ENCODE results near the gene SLC46A2.

Gene SLC46A2

DNA sequence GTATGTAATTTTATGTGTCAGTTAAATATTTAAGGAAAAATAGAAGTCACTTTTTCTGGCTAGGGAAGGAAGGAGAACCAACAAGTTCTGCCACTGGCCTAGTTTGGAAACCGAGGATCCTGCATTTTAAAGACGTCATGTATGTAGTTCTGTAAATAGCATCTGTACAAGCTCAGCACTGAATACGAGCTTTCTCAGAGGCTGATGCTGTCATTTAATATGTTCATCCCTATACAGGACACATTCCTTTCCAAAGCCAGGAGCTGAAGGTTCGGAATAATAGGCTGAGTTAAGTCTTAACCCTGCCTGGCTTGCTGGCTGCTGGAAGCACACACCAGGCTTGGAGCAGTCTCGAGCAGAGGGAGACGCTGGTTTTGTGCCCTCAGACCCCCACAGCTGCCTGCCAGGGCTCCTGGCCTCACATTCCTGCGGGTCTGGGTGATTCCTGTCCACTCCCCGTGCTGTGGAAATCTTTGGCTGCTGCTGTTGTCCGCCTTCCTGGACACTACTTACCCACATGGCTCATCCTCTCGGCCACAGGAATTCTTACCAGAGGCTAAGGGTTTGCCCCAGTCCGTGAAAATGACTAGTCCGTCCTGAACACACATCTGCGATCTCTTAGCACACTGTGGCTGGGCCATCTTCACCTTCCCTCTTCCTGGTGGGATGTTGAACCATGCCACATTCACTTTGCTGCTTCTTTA, 36.6 kb downstream of the SLC46A2 start:
- H4K91ac ChIP-seq (ENCODE audit: low read length): no peak overlapping the region
- H3K18ac ChIP-seq (ENCODE audit: low read depth in 1 of 2, low read length in 2 of 2): no peak overlapping the region
- peaks cover 15 to 28% of the 10 kb centered on the region in 2 experiments for H3K36me3 ChIP-seq (ENCODE audit: control insufficient read depth in 1 of 2, insufficient read depth in 2 of 2, low read depth in 1 of 2, low read length in 2 of 2)
- peaks cover 2% of the 10 kb centered on the region for H3K4me1 ChIP-seq (ENCODE audit: control insufficient read depth, insufficient read depth, low read depth, low read length)
- no peak overlapping the region for H3K27ac ChIP-seq (ENCODE audit: low read length, poor library complexity, severe bottlenecking)
- no peak for DNase-seq
- no peak overlapping the region for H3K23ac ChIP-seq (ENCODE audit: low read length in 2 of 2)
- H3K9me3 ChIP-seq (ENCODE audit: control insufficient read depth, low read length): no peaks in the 10 kb centered on the region
- no peak overlapping the region for H3K4ac ChIP-seq (ENCODE audit: low read depth in 1 of 2, low read length in 2 of 2)
- H2BK12ac ChIP-seq (ENCODE audit: low read length in 2 of 2): no peak overlapping the region
- no peak overlapping the region for H3K4me3 ChIP-seq (ENCODE audit: insufficient read depth in 1 of 2, low read depth in 1 of 2, low read length in 2 of 2)
- H2BK5ac ChIP-seq (ENCODE audit: low read depth, low read length, poor library complexity, severe bottlenecking): no peak overlapping the region
- H3K79me1 ChIP-seq (replicated peaks; ENCODE audit: low read length, poor library complexity, severe bottlenecking): peaks cover 5% of the 10 kb centered on the region
- no peak overlapping the region for H2BK120ac ChIP-seq (ENCODE audit: low read depth, low read length)
- no peak overlapping the region for H3K9ac ChIP-seq (ENCODE audit: low read length)
- H2BK15ac ChIP-seq (ENCODE audit: low read depth, poor library complexity, severe bottlenecking): no peak overlapping the region
- no peaks in the 10 kb centered on the region for H3K27me3 ChIP-seq (ENCODE audit: control insufficient read depth in 1 of 2, insufficient read depth in 1 of 2, low read length in 2 of 2)
- no peak overlapping the region for H2AK5ac ChIP-seq (ENCODE audit: low read length, severe bottlenecking)
- no peak overlapping the region for H3K14ac ChIP-seq (ENCODE audit: low read length in 2 of 2)
- H2AFZ ChIP-seq (ENCODE audit: low read depth, low read length): no peak overlapping the region
- H3K4me2 ChIP-seq (ENCODE audit: low read length, poor library complexity, severe bottlenecking): no peak overlapping the region
- WGBS: 86% methylated on average over 13 of the region's 13 CpGs
- H4K8ac ChIP-seq (ENCODE audit: low read length): no peak overlapping the region

GRCh38 chr9:112852741-112853504, 37.8 kb downstream of the SLC46A2 start:
- Histone ChIP-seq H3K4ac (ENCODE audit: low read depth in 1 of 2, low read length in 2 of 2) (no peak overlapping the region), H3K27me3 (ENCODE audit: control insufficient read depth in 1 of 2, insufficient read depth in 1 of 2, low read length in 2 of 2) (no peaks in the 10 kb centered on the region), H3K14ac (ENCODE audit: low read length in 2 of 2) (no peak overlapping the region), H3K23ac (ENCODE audit: low read length in 2 of 2) (no peak overlapping the region), H3K9ac (ENCODE audit: low read length) (no peak overlapping the region), H3K27ac (ENCODE audit: low read length, poor library complexity, severe bottlenecking) (no peak overlapping the region), H3K4me1 (ENCODE audit: control insufficient read depth, insufficient read depth, low read depth, low read length) (peaks cover 4% of the 10 kb centered on the region), H3K9me3 (ENCODE audit: control insufficient read depth, low read length) (no peaks in the 10 kb centered on the region), H3K4me3 (ENCODE audit: insufficient read depth in 1 of 2, low read depth in 1 of 2, low read length in 2 of 2) (no peak overlapping the region), H3K36me3 (ENCODE audit: control insufficient read depth in 1 of 2, insufficient read depth in 2 of 2, low read depth in 1 of 2, low read length in 2 of 2) (peaks cover 21 to 28% of the 10 kb centered on the region in 2 experiments), H4K8ac (ENCODE audit: low read length) (no peak overlapping the region), H2BK12ac (ENCODE audit: low read length in 2 of 2) (no peak overlapping the region), H3K4me2 (ENCODE audit: low read length, poor library complexity, severe bottlenecking) (no peak overlapping the region), H3K18ac (ENCODE audit: low read depth in 1 of 2, low read length in 2 of 2) (no peak overlapping the region), H4K91ac (ENCODE audit: low read length) (no peak overlapping the region), H2BK15ac (ENCODE audit: low read depth, poor library complexity, severe bottlenecking) (no peak overlapping the region), H2BK120ac (ENCODE audit: low read depth, low read length) (no peak overlapping the region), H2BK5ac (ENCODE audit: low read depth, low read length, poor library complexity, severe bottlenecking) (no peak overlapping the region), H2AK5ac (ENCODE audit: low read length, severe bottlenecking) (no peak overlapping the region), H3K79me1 (replicated peaks; ENCODE audit: low read length, poor library complexity, severe bottlenecking) (peaks cover 5% of the 10 kb centered on the region), H2AFZ (ENCODE audit: low read depth, low read length) (no peak overlapping the region)
- 83% methylated on average over 11 of the region's 13 CpGs for WGBS
- no peak for DNase-seq

DNA sequence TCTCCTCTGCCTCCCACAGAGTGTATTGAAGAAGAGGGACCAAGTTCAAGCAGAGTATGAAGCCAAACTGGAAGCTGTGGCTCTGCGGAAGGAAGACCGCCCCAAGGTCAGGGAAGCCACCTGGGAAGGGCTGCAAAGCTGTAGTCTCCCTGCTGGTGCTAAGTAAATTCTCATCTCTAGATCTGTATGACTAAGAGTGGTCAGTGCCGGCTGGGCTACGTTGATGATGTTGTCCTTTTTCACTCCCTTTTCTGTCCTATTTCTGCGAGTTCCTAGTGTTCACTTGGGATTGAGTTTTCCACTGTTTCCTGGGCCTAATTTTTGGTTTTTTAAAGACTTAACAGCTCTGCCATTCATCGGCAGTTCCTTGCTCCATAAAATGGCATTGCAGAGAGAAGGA, 39.8 kb downstream of the SLC46A2 start:
- Histone ChIP-seq H4K91ac (ENCODE audit: low read length) (no peak overlapping the region), H3K27ac (ENCODE audit: low read length, poor library complexity, severe bottlenecking) (no peak overlapping the region), H2AFZ (ENCODE audit: low read depth, low read length) (no peak overlapping the region), H2BK12ac (ENCODE audit: low read length in 2 of 2) (no peak overlapping the region), H2BK120ac (ENCODE audit: low read depth, low read length) (no peak overlapping the region), H3K4ac (ENCODE audit: low read depth in 1 of 2, low read length in 2 of 2) (no peak overlapping the region), H3K23ac (ENCODE audit: low read length in 2 of 2) (no peak overlapping the region), H3K27me3 (ENCODE audit: control insufficient read depth in 1 of 2, insufficient read depth in 1 of 2, low read length in 2 of 2) (no peaks in the 10 kb centered on the region), H2AK5ac (ENCODE audit: low read length, severe bottlenecking) (no peak overlapping the region), H4K8ac (ENCODE audit: low read length) (no peak overlapping the region), H3K4me3 (ENCODE audit: insufficient read depth in 1 of 2, low read depth in 1 of 2, low read length in 2 of 2) (no peak overlapping the region), H2BK15ac (ENCODE audit: low read depth, poor library complexity, severe bottlenecking) (no peak overlapping the region), H3K4me1 (ENCODE audit: control insufficient read depth, insufficient read depth, low read depth, low read length) (peaks cover 4% of the 10 kb centered on the region), H3K14ac (ENCODE audit: low read length in 2 of 2) (no peak overlapping the region), H3K36me3 (ENCODE audit: control insufficient read depth in 1 of 2, insufficient read depth in 2 of 2, low read depth in 1 of 2, low read length in 2 of 2) (peaks cover 21 to 28% of the 10 kb centered on the region in 2 experiments), H3K18ac (ENCODE audit: low read depth in 1 of 2, low read length in 2 of 2) (no peak overlapping the region), H2BK5ac (ENCODE audit: low read depth, low read length, poor library complexity, severe bottlenecking) (no peak overlapping the region), H3K9me3 (ENCODE audit: control insufficient read depth, low read length) (no peaks in the 10 kb centered on the region), H3K9ac (ENCODE audit: low read length) (no peak overlapping the region), H3K4me2 (ENCODE audit: low read length, poor library complexity, severe bottlenecking) (no peak overlapping the region), H3K79me1 (replicated peaks; ENCODE audit: low read length, poor library complexity, severe bottlenecking) (peaks cover 5% of the 10 kb centered on the region)
- 99% methylated on average over 6 of the region's 6 CpGs for WGBS
- no peak for DNase-seq

- DNase-seq: no peak
- no peak overlapping the region for H4K91ac ChIP-seq (ENCODE audit: low read length)
- H3K18ac ChIP-seq (ENCODE audit: low read depth in 1 of 2, low read length in 2 of 2): no peak overlapping the region
- H2BK15ac ChIP-seq (ENCODE audit: low read depth, poor library complexity, severe bottlenecking): no peak overlapping the region
- H3K27me3 ChIP-seq (ENCODE audit: control insufficient read depth in 1 of 2, insufficient read depth in 1 of 2, low read length in 2 of 2): no peaks in the 10 kb centered on the region
- peaks cover 17 to 28% of the 10 kb centered on the region in 2 experiments for H3K36me3 ChIP-seq (ENCODE audit: control insufficient read depth in 1 of 2, insufficient read depth in 2 of 2, low read depth in 1 of 2, low read length in 2 of 2)
- 90% methylated on average over 5 of the region's 6 CpGs for WGBS
- H3K4me1 ChIP-seq (ENCODE audit: control insufficient read depth, insufficient read depth, low read depth, low read length): peaks cover 2% of the 10 kb centered on the region
- no peak overlapping the region for H3K23ac ChIP-seq (ENCODE audit: low read length in 2 of 2)
- H3K27ac ChIP-seq (ENCODE audit: low read length, poor library complexity, severe bottlenecking): no peak overlapping the region
- no peaks in the 10 kb centered on the region for H3K79me1 ChIP-seq (replicated peaks; ENCODE audit: low read length, poor library complexity, severe bottlenecking)
- no peak overlapping the region for H2AFZ ChIP-seq (ENCODE audit: low read depth, low read length)
- no peak overlapping the region for H4K8ac ChIP-seq (ENCODE audit: low read length)
- no peak overlapping the region for H3K9ac ChIP-seq (ENCODE audit: low read length)
- H3K4me2 ChIP-seq (ENCODE audit: low read length, poor library complexity, severe bottlenecking): no peak overlapping the region
- no peak overlapping the region for H2BK5ac ChIP-seq (ENCODE audit: low read depth, low read length, poor library complexity, severe bottlenecking)
- no peak overlapping the region for H3K4me3 ChIP-seq (ENCODE audit: insufficient read depth in 1 of 2, low read depth in 1 of 2, low read length in 2 of 2)
- H2AK5ac ChIP-seq (ENCODE audit: low read length, severe bottlenecking): no peak overlapping the region
- no peak overlapping the region for H2BK120ac ChIP-seq (ENCODE audit: low read depth, low read length)
- no peaks in the 10 kb centered on the region for H3K9me3 ChIP-seq (ENCODE audit: control insufficient read depth, low read length)
- H3K14ac ChIP-seq (ENCODE audit: low read length in 2 of 2): no peak overlapping the region
- H3K4ac ChIP-seq (ENCODE audit: low read depth in 1 of 2, low read length in 2 of 2): no peak overlapping the region
- H2BK12ac ChIP-seq (ENCODE audit: low read length in 2 of 2): no peak overlapping the region
Measured at GRCh38 chr9:112849363-112849922, 41.2 kb downstream of the SLC46A2 start.
